ENCODE results near the gene ZC2HC1B.

Gene ZC2HC1B

GRCh38 chr6:143963158-143963919 lies 99.1 kb downstream of the ZC2HC1B start:
- DNase-seq = no peak

GRCh38 chr6:143964674-143965081 lies 100.4 kb downstream of the ZC2HC1B start:
- DNase-seq = no peak

GRCh38 chr6:143965503-143966171 lies 101.4 kb downstream of the ZC2HC1B start:
- DNase-seq = no peak

- DNase-seq = no peak
Measured at GRCh38 chr6:143966312-143966711, 102.0 kb downstream of the ZC2HC1B start.

GRCh38 chr6:143967706-143968376 lies 103.6 kb downstream of the ZC2HC1B start:
- DNase-seq = no peak

GRCh38 chr6:143969077-143969476 lies 104.8 kb downstream of the ZC2HC1B start:
- no peak for DNase-seq

GRCh38 chr6:143970456-143971218 lies 106.4 kb downstream of the ZC2HC1B start:
- no peak for DNase-seq

GRCh38 chr6:143971482-143972205 lies 107.4 kb downstream of the ZC2HC1B start:
- DNase-seq = no peak

GRCh38 chr6:143973097-143973966 lies 109.1 kb downstream of the ZC2HC1B start:
- DNase-seq = no peak

- no peak for DNase-seq
Measured at GRCh38 chr6:143974089-143974488, 109.8 kb downstream of the ZC2HC1B start.

- DNase-seq = no peak
Measured at GRCh38 chr6:143976806-143977349, 112.6 kb downstream of the ZC2HC1B start.

GRCh38 chr6:143980921-143981320 lies 116.6 kb downstream of the ZC2HC1B start:
- DNase-seq = no peak

- DNase-seq = no peak
Measured at GRCh38 chr6:143982968-143983367, 118.7 kb downstream of the ZC2HC1B start.

- no peak for DNase-seq
Measured at GRCh38 chr6:143984666-143985065, 120.4 kb downstream of the ZC2HC1B start.

GRCh38 chr6:143986463-143987065 lies 122.3 kb downstream of the ZC2HC1B start:
- DNase-seq = no peak

Data from hippocampal formation (tissue), 2 donors.